H1 (cell line): Measurements from ENCODE around the gene SPATS2L. TPM values are rescaled to one million over a fixed set of nuclear protein-coding genes. Genes with fewer than 3 reads are reported as not detected.

Source experiments
- CTCF ChIA-PET: fragments of 300-600 bp; sonication (Branson Sonifier 250); formaldehyde crosslinking; loops from one replicate; lab custom pipeline; 2021; ENCODE audit not compliant: partially characterized antibody; lab: Charles Lee
- POLR2A ChIA-PET: fragments of 300-600 bp; sonication (Branson Sonifier 250); formaldehyde crosslinking; loops from one replicate; lab custom pipeline; 2021; ENCODE audit warnings: inconsistent platforms; ENCODE audit not compliant: partially characterized antibody; lab: Charles Lee
- DNase-seq, 2 experiments: peaks; one replicate each; pipeline versions ENCODE4 v3.0.0 to v3.0.0-alpha.2; 2010 to 2022; ENCODE audit warnings: low spot score in 2 of 2, low read depth in 1 of 2, mixed read lengths in 1 of 2
- FAIRE-seq: peaks from 2 replicates; lab custom pipeline; 2011; peaks lifted over from hg19 to GRCh38; lab: Jason Lieb, UNC
- H2AFZ ChIP-seq: 2 replicates; pipeline ENCODE4 v1.8.1; 2012; ENCODE audit warnings: low read length, inconsistent platforms
- H2AK5ac ChIP-seq: 2 replicates; pipeline ENCODE4 v1.6.1; 2013; ENCODE audit warnings: low read depth, low read length
- H2BK120ac ChIP-seq: replicated peaks from 2 replicates; pipeline ENCODE3; 2013; ENCODE audit warnings: low read depth, low read length, inconsistent platforms
- H2BK12ac ChIP-seq: 2 replicates; pipeline ENCODE4 v1.6.1; 2013; ENCODE audit warnings: low read depth, low read length
- H2BK15ac ChIP-seq: 2 replicates; pipeline ENCODE4 v1.6.1; 2013; ENCODE audit warnings: low read length
- H2BK20ac ChIP-seq: 2 replicates; pipeline ENCODE4 v1.6.1; 2013; ENCODE audit warnings: low read length
- H2BK5ac ChIP-seq: 2 replicates; pipeline ENCODE4 v1.6.1; 2013; ENCODE audit warnings: low read depth, low read length
- H3K14ac ChIP-seq: 2 replicates; pipeline ENCODE4 v1.6.1; 2013; ENCODE audit warnings: inconsistent platforms; ENCODE audit not compliant: insufficient read length
- H3K18ac ChIP-seq: 2 replicates; pipeline ENCODE4 v1.6.1; 2013; ENCODE audit warnings: low read length; ENCODE audit errors: extremely low read depth
- H3K23ac ChIP-seq: 2 replicates; pipeline ENCODE4 v1.6.1; 2013; ENCODE audit warnings: inconsistent platforms; ENCODE audit not compliant: insufficient read length
- H3K23me2 ChIP-seq: 2 replicates; pipeline ENCODE4 v1.6.1; 2013; ENCODE audit warnings: low read depth, low read length
- H3K27ac ChIP-seq: 2 replicates; pipeline ENCODE4 v1.6.1; 2011; ENCODE audit warnings: low read depth, low read length, inconsistent platforms
- H3K27me3 ChIP-seq, 4 experiments: replicated peaks in 1 of 4; 1 replicate in 1 of 4; 2 replicates in 3 of 4; pipeline versions ENCODE4 v1.6.1 to v1.8.1; 2011 to 2013; ENCODE audit warnings: low read length in 3 of 4, mild to moderate bottlenecking in 3 of 4, inconsistent platforms in 2 of 4, mixed read lengths in 2 of 4, moderate library complexity in 1 of 4; ENCODE audit not compliant: control insufficient read depth in 3 of 4, insufficient read depth in 3 of 4; ENCODE audit errors: extremely low read depth in 1 of 4
- H3K36me3 ChIP-seq, 4 experiments: 2 replicates each; pipeline versions ENCODE4 v1.6.1 to v1.8.1; 2011 to 2013; ENCODE audit warnings: mild to moderate bottlenecking in 4 of 4, low read length in 3 of 4, moderate library complexity in 2 of 4, control low read depth in 1 of 4, inconsistent platforms in 1 of 4; ENCODE audit not compliant: insufficient read depth in 4 of 4, control insufficient read depth in 2 of 4
- H3K4ac ChIP-seq: replicated peaks from 2 replicates; pipeline ENCODE3; 2013; ENCODE audit warnings: low read length, low read depth, mixed read lengths, inconsistent platforms; ENCODE audit not compliant: insufficient read length
- H3K4me1 ChIP-seq, 4 experiments: replicated peaks in 1 of 4; 1 replicate in 1 of 4; 2 replicates in 3 of 4; pipeline versions ENCODE4 v1.6.1 to v1.8.1; 2011 to 2013; ENCODE audit warnings: low read length in 3 of 4, inconsistent platforms in 2 of 4, mixed read lengths in 1 of 4; ENCODE audit not compliant: insufficient read depth in 4 of 4, control insufficient read depth in 3 of 4
- H3K4me2 ChIP-seq, 2 experiments: 2 replicates each; pipeline versions ENCODE4 v1.6.1 to v1.8.1; 2011 to 2013; ENCODE audit warnings: low read depth in 2 of 2, low read length in 2 of 2, control low read depth in 1 of 2, inconsistent platforms in 1 of 2, mild to moderate bottlenecking in 1 of 2; ENCODE audit not compliant: insufficient read depth in 1 of 2
- H3K4me3 ChIP-seq, 4 experiments: fragments of 200-600, 300-600 bp in 1 of 4; sonication (generic), shearing (Covaris generic), sonication (Bioruptor Twin) in 1 of 4; 2 replicates each; pipeline versions ENCODE4 v1.5.1 to v1.8.1; 2011 to 2016; ENCODE audit warnings: low read length in 4 of 4, low read depth in 3 of 4, control low read depth in 2 of 4, inconsistent platforms in 2 of 4, mild to moderate bottlenecking in 2 of 4, mixed read lengths in 1 of 4, moderate library complexity in 1 of 4; ENCODE audit not compliant: insufficient read depth in 2 of 4; ENCODE audit errors: extremely low read depth in 1 of 4
- H3K56ac ChIP-seq: replicated peaks from 2 replicates; pipeline ENCODE3; 2013; ENCODE audit warnings: low read depth, mild to moderate bottlenecking, mixed read lengths, low read length, inconsistent platforms; ENCODE audit not compliant: insufficient read length
- H3K79me1 ChIP-seq: 2 replicates; pipeline ENCODE4 v1.6.1; 2013; ENCODE audit warnings: low read depth, low read length, control low read depth
- H3K79me2 ChIP-seq, 2 experiments: 2 replicates each; pipeline versions ENCODE4 v1.6.1 to v1.8.1; 2012 to 2013; ENCODE audit warnings: low read length in 2 of 2, mild to moderate bottlenecking in 2 of 2, inconsistent platforms in 1 of 2; ENCODE audit not compliant: insufficient read depth in 2 of 2, control insufficient read depth in 1 of 2
- H3K9ac ChIP-seq, 4 experiments: replicated peaks in 1 of 4; 1 replicate in 1 of 4; 2 replicates in 3 of 4; pipeline versions ENCODE4 v1.6.1 to v1.8.1; 2011 to 2013; ENCODE audit warnings: low read depth in 3 of 4, low read length in 3 of 4, control low read depth in 2 of 4, mild to moderate bottlenecking in 2 of 4, moderate library complexity in 2 of 4, inconsistent platforms in 1 of 4; ENCODE audit errors: extremely low read depth in 1 of 4
- H3K9me3 ChIP-seq, 2 experiments: 2 replicates each; pipeline versions ENCODE4 v1.6.1 to v1.8.1; 2012 to 2013; ENCODE audit warnings: mild to moderate bottlenecking in 2 of 2, moderate library complexity in 2 of 2, control low read depth in 1 of 2, inconsistent platforms in 1 of 2, low read depth in 1 of 2, low read length in 1 of 2, mixed read lengths in 1 of 2; ENCODE audit not compliant: insufficient read depth in 2 of 2
- H4K20me1 ChIP-seq, 2 experiments: replicated peaks in 1 of 2; 2 replicates each; pipeline versions ENCODE3 to v1.8.1; 2011 to 2013; ENCODE audit warnings: inconsistent platforms in 2 of 2, low read length in 2 of 2, mild to moderate bottlenecking in 1 of 2; ENCODE audit not compliant: insufficient read depth in 2 of 2, control insufficient read depth in 1 of 2
- H4K5ac ChIP-seq: 2 replicates; pipeline ENCODE4 v1.6.1; 2013; ENCODE audit warnings: low read length, low read depth, mixed read lengths, inconsistent platforms; ENCODE audit not compliant: insufficient read length
- H4K8ac ChIP-seq: 2 replicates; pipeline ENCODE4 v1.8.0; 2013; ENCODE audit warnings: mild to moderate bottlenecking, moderate library complexity, low read length, inconsistent platforms; ENCODE audit not compliant: insufficient read depth; ENCODE audit errors: extremely low read depth
- H4K91ac ChIP-seq: replicated peaks from 2 replicates; pipeline ENCODE3; 2013; ENCODE audit warnings: low read length, mixed read lengths, inconsistent platforms; ENCODE audit not compliant: insufficient read length
- CEBPB ChIP-seq: IDR thresholded peaks from 2 replicates; pipeline ENCODE4 v1.6.1; 2012; ENCODE audit warnings: low read depth, low read length
- POLR2AphosphoS5 ChIP-seq: IDR thresholded peaks from 2 replicates; pipeline ENCODE4 v1.6.1; 2011; ENCODE audit warnings: low read depth, low read length
- SAP30 ChIP-seq: fragments of 300-600 bp; sonication (generic); IDR thresholded peaks from 2 replicates; pipeline ENCODE4 v1.7.1; 2012; ENCODE audit warnings: low read length, moderate library complexity, mild to moderate bottlenecking, inconsistent platforms; ENCODE audit not compliant: insufficient read depth, insufficient replicate concordance
- SIX5 ChIP-seq: IDR thresholded peaks from 2 replicates; pipeline ENCODE4 v1.6.1; 2011; ENCODE audit warnings: mild to moderate bottlenecking, low read depth, low read length
- ZNF274 ChIP-seq: IDR thresholded peaks from 2 replicates; pipeline ENCODE4 v1.7.0; 2012; ENCODE audit warnings: low read length, borderline replicate concordance; ENCODE audit errors: extremely low read depth
- WGBS, 2 experiments: shearing (Covaris generic) in 1 of 2; methylation state at CpG; one replicate each; pipeline versions ENCODE4 v1.1.6 to v1.1.7; 2013 to 2015; ENCODE audit warnings: low lambda C conversion rate in 2 of 2, mixed read lengths in 2 of 2, inconsistent platforms in 1 of 2, low coverage in 1 of 2, missing lambda C conversion rate in 1 of 2; ENCODE audit not compliant: insufficient replicate concordance in 2 of 2, insufficient coverage in 1 of 2, insufficient read length in 1 of 2; ENCODE audit errors: extremely low coverage in 1 of 2, missing lambda C conversion rate in 1 of 2; 5-methylcytosine and 5-hydroxymethylcytosine counted together
- polyA plus RNA-seq, 7 experiments: library from polyadenylated mRNA; depleted of rRNA in 3 of 7; stranded (reverse) in 5 of 7; unstranded in 2 of 7; fragments of >200 nt in 5 of 7; fragments of 200-250 nt in 2 of 7; gene quantifications; 1 replicate in 5 of 7; 2 replicates in 1 of 7; 4 replicates in 1 of 7; pipeline versions ENCODE4 v1.2.1 to v1.2.3, GENCODE V29; 2011 to 2013; ENCODE audit warnings: missing spikeins in 2 of 7, mixed read lengths in 2 of 7
- total RNA-seq: library from RNA; stranded (reverse); fragmentation: NEBNext Ultra II Directional; extraction: Animal tissue kit (Norgen Biotek cat#: 25700); gene quantifications from 2 replicates; pipeline ENCODE4 v1.2.1, GENCODE V29; 2021

Gene SPATS2L
- total and polyA plus RNA-seq, 2 of the 8 experiments (the other 6 are each of a cell fraction or from before 2014, with no cell fraction given): 67.3 to 189 TPM

GRCh38 chr2:200525551-200525881 lies 219.0 kb downstream of the SPATS2L start:
- 31% methylated on average over 7 of the region's 7 CpGs; no CpG with 5 or more reads in 1 of the 2 experiments for WGBS, 2 experiments
- no peak overlapping the region for H3K18ac ChIP-seq
- H3K23me2 ChIP-seq: peaks cover 7% of the 10 kb centered on the region
- peaks cover 0 to 3% (median 1%) of the 10 kb centered on the region in 4 experiments; a peak in 5 of 7 replicates for H3K4me1 ChIP-seq
- no peak overlapping the region for H4K91ac ChIP-seq
- peak overlapping the region; percentile 68 to 82 (median 80) for H3K4me3 ChIP-seq
- H2AK5ac ChIP-seq: no peak overlapping the region
- ChIA-PET CTCF (interaction anchor here (1.1 to 2.1 kb wide), 4 partner anchors 15 to 552 kb away, joined by 3 to 10 read pairs (median 4); no protein-coding TSS in a partner anchor), POLR2A (interaction anchor here (0.6 to 2.5 kb wide), 5 partner anchors 13 to 544 kb away, joined by 3 to 6 read pairs (median 4); partner anchors contain the start of genes CLK1 and KCTD18)
- peaks cover 0 to 40% of the 10 kb centered on the region in 2 experiments; a peak in 2 of 4 replicates for H3K79me2 ChIP-seq
- H3K36me3 ChIP-seq: no peaks in the 10 kb centered on the region
- H2BK20ac ChIP-seq: no peak overlapping the region
- H3K79me1 ChIP-seq: 0 out of 2 replicates have a peak, but pooled peaks cover 2% of the 10 kb centered on the region
- no peak overlapping the region for H3K56ac ChIP-seq
- no peak overlapping the region for H2BK120ac ChIP-seq
- H2BK5ac ChIP-seq: no peak overlapping the region
- H2AFZ ChIP-seq: peak overlapping the region; percentile 97
- no peak overlapping the region for H2BK12ac ChIP-seq
- no peak for DNase-seq
- H3K27me3 ChIP-seq: peaks cover 0 to 5% (median 1%) of the 10 kb centered on the region in 4 experiments; a peak in 3 of 7 replicates
- no peak overlapping the region for H4K5ac ChIP-seq
- no peak overlapping the region; a peak in 1 of 7 replicates for H3K9ac ChIP-seq
- H2BK15ac ChIP-seq: no peak overlapping the region
- H4K20me1 ChIP-seq: peaks cover 0 to 3% of the 10 kb centered on the region in 2 experiments
- H3K14ac ChIP-seq: no peak overlapping the region
- H3K4me2 ChIP-seq: peak overlapping the region; percentile 82 to 93
- TF ChIP-seq SIX5 (no peak), CEBPB (no peak), ZNF274 (no peak), POLR2AphosphoS5 (no peak), SAP30 (no peak)
- no peak overlapping the region for H3K4ac ChIP-seq
- no peak overlapping the region for H3K27ac ChIP-seq
- no peaks in the 10 kb centered on the region for H3K9me3 ChIP-seq
- no peak overlapping the region for H4K8ac ChIP-seq
- no peak for FAIRE-seq
- no peak overlapping the region for H3K23ac ChIP-seq
